Stimulated activated CD4-positive, alpha-beta T cell treated with anti-CD3 and anti-CD28 coated beads, Interleukin-15, amount 100 ng/mL, for 1 hour (primary cell): Measurements from ENCODE around the gene FBXO40.
"Not testable (repeated sequence)": the region's sequence is repeated elsewhere in the genome, so short reads cannot be mapped to it uniquely, and the experiment has no call there.

ENCODE experiments used
- DNase-seq, 2 donors: peaks; one replicate each; pipeline ENCODE4 v3.0.0-alpha.2; 2020; ENCODE audit warnings: low read depth in 1 of 2, low spot score in 1 of 2

The FBXO40 gene, protein sequence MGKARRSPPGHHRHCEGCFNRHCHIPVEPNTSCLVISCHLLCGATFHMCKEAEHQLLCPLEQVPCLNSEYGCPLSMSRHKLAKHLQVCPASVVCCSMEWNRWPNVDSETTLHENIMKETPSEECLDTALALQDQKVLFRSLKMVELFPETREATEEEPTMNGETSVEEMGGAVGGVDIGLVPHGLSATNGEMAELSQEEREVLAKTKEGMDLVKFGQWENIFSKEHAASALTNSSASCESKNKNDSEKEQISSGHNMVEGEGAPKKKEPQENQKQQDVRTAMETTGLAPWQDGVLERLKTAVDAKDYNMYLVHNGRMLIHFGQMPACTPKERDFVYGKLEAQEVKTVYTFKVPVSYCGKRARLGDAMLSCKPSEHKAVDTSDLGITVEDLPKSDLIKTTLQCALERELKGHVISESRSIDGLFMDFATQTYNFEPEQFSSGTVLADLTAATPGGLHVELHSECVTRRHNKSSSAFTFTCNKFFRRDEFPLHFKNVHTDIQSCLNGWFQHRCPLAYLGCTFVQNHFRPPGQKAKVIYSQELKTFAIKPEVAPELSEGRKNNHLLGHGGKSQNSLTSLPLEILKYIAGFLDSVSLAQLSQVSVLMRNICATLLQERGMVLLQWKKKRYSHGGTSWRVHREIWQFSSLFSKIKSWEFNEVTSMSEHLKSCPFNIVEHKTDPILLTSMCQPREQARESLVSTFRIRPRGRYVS

DNA sequence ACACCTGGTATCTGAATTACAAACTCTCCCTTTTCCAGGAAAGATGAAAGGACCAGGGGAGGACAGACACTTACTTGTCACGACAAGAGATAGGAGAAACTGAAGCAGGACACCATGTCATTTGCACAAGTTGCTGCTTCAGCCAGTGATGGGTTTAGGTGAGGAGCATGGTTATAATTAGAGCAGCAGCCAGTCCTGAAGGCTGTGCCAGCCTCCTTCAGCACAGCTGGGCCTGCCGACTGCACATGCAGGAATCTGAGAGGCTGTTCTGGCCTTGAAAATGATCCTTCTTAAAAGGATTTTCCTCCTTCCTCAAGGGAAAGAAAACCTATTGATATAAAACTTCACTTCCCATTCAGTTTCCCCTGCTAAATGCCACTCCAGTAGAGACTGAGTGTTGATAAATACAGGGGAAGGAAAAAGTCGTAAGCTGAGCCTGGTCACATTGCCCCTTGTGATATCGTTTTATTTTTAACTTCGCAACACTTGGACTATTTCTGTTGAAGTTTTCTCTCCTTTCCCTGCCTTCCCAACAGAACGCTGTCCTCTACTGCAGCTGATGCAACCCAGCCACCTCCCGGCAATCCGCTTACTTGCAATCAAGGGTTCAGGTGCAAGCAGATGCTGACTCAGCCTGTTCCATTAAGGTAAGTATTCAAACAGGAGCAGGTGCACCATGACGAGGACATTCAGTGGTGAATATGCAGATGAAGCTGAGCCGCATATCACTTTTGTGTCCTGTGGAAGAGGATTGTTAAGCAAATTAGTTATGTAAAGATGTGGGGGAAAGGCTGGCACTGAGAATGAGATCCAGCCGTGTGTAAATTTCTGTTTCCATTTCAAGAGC lies at the start of gene FBXO40:
Gene FBXO40, plus strand, starts transcription at position 524 of the 847 bp plus-strand sequence. CDS start 27,197 bp downstream, outside the sequence.
- no peak for DNase-seq

DNA sequence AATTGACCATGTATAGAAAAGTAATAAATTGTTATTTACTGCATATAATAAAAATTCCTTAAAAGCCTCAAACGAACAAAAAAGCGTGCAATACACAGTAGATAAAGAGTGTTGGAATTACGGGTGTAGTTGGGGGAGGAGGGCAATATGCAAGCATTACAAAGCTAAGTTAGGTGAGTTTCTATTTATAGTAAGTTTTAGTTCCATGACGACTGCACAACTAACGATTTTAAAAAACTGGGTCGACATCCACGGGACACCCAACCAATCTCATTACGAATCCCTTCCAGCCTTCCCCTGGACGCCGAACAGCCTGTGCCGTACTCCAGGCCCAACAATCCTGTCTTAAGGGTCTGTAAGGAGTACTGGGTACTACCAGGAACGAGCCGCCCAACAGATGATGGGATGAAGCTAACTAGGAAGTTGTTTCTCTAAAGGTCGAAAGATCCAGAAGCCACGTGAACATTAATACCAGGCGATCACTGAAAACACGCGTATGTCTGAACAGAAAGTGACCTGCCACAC lies 48.1 kb upstream of the FBXO40 start:
- DNase-seq: no peak

DNA sequence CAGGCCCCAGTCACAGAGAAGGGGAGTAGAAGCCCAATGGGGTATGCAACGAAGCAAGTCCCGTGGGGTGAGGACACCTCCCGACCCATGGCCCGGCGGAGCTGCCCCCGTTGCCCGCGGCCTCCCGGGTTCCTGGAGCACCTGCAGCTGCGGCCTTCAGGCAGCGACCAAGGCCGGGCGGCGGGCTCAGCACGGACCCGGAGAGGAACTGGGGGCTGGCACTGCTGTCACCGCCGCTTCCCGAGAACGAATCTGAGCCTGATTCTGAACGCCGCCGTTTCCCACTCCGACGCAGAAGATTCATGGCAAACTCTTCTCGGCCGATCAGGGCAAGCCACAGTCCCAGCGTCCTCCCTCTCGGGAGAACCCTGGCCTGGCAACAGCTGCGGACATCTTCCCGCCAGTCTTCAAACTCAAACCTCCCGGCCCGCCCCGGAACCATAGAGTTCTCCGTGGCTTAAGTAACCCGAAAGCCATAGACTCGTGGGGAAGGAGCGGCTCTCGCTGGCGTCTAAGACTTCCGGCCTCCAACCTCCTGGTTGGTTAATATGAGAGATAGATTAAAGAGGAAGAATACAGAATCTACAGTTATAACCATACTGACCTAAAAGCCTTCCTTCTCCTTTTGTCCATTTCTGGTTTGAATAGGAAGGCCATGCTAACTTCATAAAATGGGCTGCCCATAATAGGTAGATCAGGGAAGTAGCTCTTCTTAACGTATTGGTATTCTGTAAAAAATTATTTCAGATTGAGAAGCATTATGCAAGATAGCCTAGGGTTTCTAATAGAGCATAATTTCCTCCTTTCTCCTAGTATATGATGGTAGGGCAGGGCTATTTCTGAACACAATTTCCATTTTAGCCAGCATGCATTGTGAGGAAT lies 47.4 kb upstream of the FBXO40 start, which contains the start of gene POLQ:
Gene POLQ, minus strand, starts transcription at position 415 of the 882 bp plus-strand sequence. Its CDS starts 111 bp downstream, at position 304.
- peak; percentile 65 to 71 for DNase-seq

DNA sequence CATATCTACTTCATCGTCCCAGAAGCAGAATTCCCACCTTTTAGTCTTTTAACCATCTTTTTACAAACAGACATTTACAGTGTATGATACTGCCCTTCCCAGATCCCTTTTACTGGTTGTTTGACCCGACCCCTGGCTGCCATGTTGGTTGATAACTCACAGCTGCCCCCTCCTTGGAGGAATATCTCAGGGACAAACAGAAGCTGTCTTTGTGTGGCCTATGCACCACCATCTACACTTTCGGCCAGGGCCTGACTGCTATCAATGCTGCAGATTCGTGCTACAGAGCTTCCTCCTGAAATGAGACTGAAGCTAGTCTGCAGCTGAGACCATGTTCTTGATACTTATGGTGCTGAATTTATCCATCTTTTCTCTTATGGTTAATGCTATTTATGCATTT lies 40.8 kb upstream of the FBXO40 start:
- no peak for DNase-seq

DNA sequence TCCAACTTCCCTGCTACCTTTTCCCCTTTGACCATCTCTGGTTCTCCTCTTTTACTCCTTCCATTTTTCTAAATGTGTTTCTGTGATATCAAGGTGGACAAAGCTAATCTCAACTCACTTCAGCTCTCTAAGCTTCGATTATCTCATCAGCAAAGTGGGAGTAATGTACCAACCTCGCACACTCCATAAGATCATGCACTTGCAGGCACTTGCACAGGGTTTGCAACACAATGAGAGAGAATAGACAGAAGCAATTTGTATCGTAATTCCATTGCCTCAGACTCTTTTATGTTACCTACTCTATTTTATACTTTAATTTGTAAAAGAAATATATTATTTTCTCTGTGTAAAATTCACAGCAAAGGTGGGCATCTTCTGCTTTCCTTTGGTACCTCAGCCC lies 40.4 kb upstream of the FBXO40 start:
- DNase-seq: no peak

DNA sequence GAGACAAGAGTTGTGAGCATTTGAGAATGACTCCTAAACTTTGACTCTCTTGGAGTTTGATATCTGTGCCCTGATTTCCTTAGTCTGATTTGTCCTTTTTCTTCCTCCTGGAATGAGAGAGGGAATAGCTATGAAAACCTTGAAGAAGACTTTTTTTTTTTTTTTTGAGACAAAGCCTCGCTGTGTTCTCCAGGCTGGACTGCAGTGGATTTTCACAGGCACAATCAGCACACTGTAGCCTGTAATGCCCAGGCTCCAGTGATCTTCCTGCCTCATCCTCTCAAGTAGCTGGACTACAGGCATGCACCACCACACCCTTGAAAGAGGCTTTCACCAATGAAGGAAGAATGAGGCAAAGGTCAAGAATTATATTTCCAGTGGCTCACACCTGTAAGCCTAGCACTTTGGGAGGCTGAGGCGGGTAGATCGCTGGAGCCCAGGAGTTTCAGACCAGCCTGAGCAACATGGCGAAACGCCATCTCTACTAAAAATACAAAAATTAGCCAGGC lies 35.7 kb upstream of the FBXO40 start:
- DNase-seq: no peak

DNA sequence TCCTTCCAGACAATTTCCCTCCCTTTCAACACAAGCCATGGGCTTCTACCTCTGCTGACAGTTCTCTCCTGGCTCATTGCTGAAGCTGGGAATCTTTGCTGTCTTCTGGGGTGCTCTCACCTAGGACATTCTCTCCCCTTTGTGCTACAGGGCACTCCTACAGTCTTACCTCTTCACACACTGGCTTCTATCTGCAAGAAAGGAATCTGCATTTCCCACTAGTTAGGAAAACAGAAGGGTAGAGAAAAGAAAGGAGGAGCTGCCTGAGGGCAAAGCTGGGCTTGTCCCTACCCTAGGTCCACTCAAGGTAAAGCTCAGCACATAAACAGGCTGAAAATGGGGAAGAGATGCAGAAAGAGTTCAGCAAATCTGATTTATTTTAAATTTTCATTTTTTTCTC lies 31.0 kb upstream of the FBXO40 start:
- no peak for DNase-seq

DNA sequence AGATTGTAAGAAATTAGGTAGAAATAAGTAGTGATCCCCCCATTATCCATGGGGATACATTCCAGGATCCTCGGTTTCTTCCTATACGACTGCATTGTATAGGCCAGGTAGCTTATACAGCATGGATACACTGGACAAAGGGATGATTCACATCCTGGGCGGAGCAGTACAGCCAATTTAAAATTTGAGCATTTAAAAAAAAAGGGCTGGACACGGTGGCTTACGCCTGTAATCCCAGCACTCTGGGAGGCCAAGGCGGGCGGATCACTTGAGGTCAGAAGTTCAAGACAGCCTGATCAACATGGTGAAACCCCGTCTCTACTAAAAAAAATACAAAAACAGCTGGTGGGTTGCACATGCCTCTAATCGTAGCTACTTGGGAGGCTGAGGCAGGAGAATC lies 26.4 kb upstream of the FBXO40 start:
- DNase-seq: no peak

DNA sequence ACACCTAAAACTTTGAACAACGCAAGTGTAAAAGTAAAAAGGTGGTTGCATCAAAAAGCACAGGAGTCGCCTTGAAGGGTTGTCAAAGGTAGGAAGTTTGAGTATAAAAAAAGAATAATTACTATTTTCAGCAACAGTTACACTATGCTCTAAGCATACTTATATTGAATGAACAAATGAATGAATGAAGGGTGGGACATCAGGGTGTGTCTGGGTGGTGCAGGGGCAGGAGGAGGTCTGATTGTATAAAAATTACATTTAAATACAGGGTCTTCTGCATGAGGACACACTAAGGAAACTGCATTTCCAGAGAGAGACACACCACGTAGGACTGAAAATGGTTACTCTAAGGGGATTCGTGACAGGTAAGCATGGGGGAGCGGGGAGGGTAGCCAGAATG lies 25.5 kb upstream of the FBXO40 start, which contains the start of gene ARGFX:
Gene ARGFX, plus strand, starts transcription at position 301 of the 400 bp plus-strand sequence. CDS start 2,765 bp downstream, outside the sequence.
- DNase-seq: no peak

DNA sequence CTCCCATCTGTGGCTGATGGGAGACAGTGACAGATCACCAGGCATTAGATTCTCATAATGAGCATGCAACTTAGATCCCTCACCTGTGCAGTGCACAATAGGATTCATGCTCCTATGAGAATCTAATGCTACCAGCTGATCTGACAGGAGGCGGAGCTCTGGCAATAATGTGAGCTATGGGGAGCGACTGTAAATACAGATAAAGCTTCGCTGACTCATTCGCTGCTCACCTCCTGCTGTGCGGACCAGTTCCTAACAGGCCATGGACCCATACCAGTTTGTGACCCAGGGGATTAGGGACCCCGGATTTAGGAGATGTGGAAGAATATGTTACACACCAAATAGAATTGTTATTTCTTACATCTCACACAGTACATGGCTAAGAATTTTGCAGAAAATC lies 18.7 kb upstream of the FBXO40 start:
- no peak for DNase-seq

DNA sequence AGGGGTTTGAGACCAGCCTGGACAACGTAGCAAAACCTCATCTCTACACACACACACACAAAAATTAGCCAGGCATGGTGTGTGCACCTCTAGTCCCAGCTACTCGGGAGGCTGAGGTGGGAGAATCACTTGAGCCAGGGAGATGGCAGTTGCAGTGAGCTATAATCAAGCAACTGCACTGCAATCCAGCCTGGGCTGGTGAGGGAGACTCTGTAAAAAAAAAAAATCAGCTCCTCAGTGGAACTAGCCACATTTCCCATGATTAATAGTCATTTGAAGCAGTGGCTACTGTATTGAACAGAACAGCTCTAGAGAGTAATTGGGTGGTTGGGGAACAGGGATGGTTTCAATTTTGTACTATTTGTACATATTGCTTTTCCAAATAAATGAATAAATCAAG lies 11.5 kb upstream of the FBXO40 start:
- DNase-seq: no peak

DNA sequence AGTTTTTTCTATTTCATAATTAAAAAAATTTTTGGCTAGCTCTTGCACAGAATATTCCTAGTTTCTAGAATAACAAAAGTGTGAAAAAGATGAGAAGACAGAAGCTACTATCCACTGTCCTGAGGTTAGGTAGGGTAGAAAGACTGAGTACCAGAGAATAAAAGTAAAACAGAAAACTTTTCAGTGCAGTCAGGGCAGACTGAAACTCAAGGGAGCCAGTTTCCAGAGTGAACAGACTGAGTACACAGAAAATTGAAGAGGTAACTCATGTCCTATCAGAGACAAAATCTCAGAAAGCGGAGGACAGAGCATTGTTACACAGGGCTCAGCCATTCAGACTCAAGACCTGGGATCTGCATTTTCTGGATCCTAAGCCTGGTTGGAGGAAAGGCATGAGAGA lies 8.8 kb upstream of the FBXO40 start:
- no peak for DNase-seq

DNA sequence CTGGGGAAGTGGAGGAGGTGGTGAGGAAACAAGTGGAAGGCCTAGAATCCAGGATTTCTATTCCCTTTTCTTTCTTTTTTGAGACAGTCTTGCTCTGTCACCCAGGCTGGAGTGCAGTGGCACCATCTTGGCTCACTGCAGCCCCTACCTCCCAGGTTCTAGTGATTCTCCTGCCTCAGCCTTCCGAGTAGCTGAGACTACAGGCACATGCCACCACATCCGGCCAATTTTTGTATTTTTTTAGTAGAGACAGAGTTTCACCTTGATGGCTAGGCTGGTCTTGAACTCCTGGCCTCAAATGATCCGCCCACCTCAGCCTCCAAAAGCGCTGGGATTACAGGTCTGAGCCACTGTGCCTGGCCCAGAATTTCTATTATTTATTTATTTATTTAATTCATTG lies 627 bp downstream of the FBXO40 start:
- not testable (repeated sequence) for DNase-seq

DNA sequence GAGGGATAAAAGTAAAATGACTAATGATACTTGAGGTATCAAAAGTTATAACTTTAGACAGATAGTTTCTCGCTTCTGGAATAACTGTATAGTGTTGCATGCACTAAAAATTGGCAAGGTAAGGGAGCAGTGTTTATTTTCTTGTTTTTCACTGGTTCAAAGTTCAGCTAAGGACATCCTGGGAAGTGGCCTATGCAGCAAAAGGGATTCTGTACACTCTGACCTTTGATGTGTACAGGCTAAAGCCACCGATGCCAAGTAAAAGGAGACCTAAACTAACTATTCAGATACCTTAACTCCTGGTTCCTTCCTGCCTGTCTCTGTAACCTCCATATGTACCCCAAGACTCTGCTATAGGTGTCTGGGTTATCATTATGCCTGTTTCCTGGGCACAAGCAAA lies 1.7 kb downstream of the FBXO40 start:
- DNase-seq: no peak

DNA sequence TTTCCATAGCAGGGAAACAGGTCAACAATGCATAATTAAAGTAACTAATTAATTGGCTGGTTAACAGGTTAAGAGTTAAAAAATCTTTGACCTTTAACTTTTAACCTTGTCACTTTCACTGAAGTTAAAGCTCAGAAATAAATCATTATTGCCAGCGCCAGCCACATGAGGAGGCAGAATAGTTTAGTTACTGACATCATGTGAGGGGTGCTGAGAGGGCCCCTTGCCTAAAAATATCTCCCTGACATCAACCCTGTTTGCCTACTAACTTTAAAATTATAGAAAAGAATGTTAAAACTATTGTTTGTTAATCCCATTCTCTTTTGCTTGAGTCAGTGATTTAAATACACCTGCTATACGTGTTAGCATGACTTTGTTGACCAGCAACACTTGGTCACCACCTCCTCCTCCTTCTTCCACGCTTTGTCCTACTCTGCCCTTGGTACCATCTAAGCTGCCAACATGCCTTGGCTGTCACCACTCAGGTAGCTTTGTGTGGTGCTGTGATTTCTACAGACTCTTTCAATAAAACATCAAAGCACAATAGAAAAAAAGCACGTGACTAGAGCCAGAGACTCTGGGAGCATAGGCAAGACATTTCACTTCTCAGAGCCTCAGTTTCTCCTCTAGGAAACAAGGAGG lies 2.7 kb downstream of the FBXO40 start:
- no peak for DNase-seq

DNA sequence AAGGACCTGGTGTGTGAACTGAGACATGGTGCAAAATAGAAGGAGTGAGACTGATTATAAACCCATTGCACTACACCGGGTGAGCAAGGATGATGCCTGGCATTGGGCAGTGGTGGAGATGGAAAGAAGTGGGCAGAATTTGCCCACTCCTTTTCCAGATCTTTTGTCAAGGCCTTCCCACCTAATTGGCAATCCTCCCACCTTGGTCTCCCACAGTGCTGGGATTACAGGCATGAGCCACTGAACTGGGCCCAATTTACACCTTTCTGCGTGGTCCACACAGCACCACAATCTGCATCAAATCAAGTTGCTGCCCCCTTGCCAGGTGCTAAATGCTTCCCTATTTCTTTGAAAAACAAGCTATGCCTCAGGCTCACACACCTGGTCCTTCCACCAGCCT lies 5.4 kb downstream of the FBXO40 start:
- no peak for DNase-seq

DNA sequence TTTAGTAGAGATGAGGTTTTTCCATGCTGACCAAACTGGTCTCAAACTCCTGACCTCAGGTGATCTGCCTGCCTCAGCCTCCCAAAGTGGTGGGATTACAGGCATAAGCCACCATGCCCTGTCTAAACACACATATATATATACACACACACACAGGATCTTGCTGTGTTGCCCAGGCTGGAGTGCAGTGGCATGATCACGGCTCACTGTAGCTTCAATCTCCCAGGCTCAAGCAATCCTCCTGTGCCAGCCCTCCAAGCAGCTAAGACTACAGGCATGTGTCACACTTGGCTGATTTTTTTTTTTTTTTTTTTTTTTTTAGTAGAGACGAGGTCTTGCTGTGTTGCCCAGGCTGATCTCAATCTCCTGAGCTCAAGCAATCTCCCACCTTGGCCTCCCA lies 6.7 kb downstream of the FBXO40 start:
- DNase-seq: not testable (repeated sequence)

DNA sequence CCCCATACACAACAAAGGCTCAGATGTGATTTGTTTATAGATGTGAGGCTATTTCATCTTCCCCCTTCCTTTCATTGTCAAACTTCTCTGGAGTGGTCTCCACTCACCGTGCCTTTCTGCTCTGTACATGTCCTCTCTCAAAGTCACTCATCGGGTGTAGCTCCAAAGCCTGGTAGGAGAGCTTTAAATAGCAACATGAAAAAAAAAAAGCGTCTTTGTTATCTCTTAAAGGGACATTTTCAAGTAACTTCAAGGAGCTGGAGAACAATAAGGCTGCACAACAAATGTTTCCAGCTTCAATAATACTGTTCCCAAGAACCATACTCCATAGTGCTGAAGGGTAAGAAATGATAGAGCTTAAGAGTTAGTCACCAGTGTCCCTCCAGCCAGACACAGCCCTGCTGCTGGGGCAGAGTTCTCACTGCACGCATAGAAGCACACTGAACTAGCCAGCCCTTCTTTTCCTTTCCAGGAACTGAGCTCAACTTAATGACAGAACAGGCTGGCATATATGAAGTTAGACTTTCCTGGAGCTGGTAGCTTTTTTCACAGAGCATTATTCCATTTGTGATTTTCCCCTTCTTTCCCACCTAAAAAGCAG lies 8.1 kb downstream of the FBXO40 start:
- DNase-seq: no peak

DNA sequence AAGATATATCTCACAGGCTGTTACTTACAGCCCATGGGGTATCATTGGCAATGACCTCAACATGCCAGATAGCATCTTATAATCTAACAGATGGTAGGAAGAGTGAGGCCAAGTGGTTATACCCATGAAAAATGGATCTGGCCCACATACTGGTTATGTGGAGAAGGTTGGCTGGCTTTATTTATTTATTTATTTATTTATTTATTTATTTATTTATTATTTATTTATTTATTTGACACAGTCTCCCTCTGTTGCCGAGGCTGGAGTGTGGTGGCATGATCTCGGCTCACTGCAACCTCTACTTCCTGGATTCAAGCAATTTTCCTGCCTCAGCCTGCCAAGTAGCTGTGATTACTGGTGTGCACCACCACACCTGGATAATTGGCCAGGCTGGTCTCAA lies 11.6 kb downstream of the FBXO40 start:
- DNase-seq: no peak
